ENCODE results near the gene EPAS1.

DNA sequence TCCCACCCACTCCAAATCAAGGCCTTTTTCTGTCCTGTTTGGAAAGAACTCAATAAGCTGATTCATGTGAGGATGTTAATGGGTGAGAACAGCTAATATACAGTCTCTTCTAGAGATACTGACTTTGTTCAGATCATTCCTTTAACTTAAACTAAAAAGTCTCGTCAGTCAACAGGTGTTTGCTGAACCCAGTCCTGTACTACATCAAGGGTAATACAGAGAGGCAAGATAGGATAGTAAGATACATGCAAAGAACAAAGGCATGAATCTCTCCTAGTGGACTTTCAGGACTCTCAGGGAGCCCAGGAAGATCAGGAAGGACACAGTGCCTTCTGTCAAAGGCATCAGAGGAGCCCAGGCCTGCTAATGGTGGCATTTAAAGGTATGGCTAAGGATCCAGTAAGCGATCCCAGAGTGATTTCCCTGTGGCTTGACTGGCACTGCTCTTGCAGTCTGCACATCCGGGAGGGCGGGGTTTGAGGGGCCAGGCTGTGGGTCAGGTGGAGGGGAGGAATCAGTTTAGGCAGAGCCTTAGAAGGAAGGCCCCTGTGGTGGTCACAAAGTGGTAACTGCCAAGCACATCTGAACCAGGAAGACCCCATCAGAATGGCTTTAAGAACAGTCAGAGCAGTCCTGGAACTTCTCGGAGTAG, 54.0 kb downstream of the EPAS1 start:
- TF ChIP-seq ZNF384 (IDR thresholded peaks at IDR 0.05) (no peak), TARDBP (IDR thresholded peaks at IDR 0.05) (no peak), CTBP1 (IDR thresholded peaks at IDR 0.05; ENCODE audit: borderline replicate concordance) (no peak), ELF4 (IDR thresholded peaks at IDR 0.05) (no peak), FOXK2 (IDR thresholded peaks at IDR 0.05) (no peak), ARNT (IDR thresholded peaks at IDR 0.05) (no peak), FOXM1 (IDR thresholded peaks at IDR 0.05; ENCODE audit: borderline replicate concordance) (no peak), BHLHE40 (IDR thresholded peaks at IDR 0.05; ENCODE audit: borderline replicate concordance) (no peak), FOXA1 (IDR thresholded peaks at IDR 0.05) (no peak), LEF1 (IDR thresholded peaks at IDR 0.05; ENCODE audit: borderline replicate concordance) (no peak), SUZ12 (IDR thresholded peaks at IDR 0.05) (no peak), SP1 (IDR thresholded peaks at IDR 0.05) (no peak), L3MBTL2 (conservative IDR thresholded peaks at IDR 0.05) (no peak)
- TF ChIP-seq, protein P1, sequence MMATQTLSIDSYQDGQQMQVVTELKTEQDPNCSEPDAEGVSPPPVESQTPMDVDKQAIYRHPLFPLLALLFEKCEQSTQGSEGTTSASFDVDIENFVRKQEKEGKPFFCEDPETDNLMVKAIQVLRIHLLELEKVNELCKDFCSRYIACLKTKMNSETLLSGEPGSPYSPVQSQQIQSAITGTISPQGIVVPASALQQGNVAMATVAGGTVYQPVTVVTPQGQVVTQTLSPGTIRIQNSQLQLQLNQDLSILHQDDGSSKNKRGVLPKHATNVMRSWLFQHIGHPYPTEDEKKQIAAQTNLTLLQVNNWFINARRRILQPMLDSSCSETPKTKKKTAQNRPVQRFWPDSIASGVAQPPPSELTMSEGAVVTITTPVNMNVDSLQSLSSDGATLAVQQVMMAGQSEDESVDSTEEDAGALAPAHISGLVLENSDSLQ (IDR thresholded peaks at IDR 0.05) = no peak

Data from HEK293T (cell line).